ENCODE measurements around the gene C9orf57.
"Not testable (repeated sequence)": the region's sequence is repeated elsewhere in the genome, so short reads cannot be mapped to it uniquely, and the experiment has no call there.

Gene C9orf57

GRCh38 chr9:72022841-72023240 lies 37.6 kb downstream of the C9orf57 start:
- FAIRE-seq = no peak

- no peak for FAIRE-seq
Measured at GRCh38 chr9:72013292-72013760, 47.1 kb downstream of the C9orf57 start.

- no peak for FAIRE-seq
Measured at GRCh38 chr9:72012646-72013045, 47.8 kb downstream of the C9orf57 start.

- FAIRE-seq = not testable (repeated sequence)
Measured at GRCh38 chr9:72007726-72008125, 52.7 kb downstream of the C9orf57 start.

GRCh38 chr9:72006501-72006900 lies 53.9 kb downstream of the C9orf57 start:
- no peak for FAIRE-seq

- FAIRE-seq = no peak
Measured at GRCh38 chr9:72005451-72005850, 55.0 kb downstream of the C9orf57 start.
